H1 (cell line): ENCODE data around the gene IRF2BP1. TPM values are rescaled to one million over a fixed set of nuclear protein-coding genes. Genes with fewer than 3 reads are reported as not detected.
A peak's percentile ranks its signal among the peaks of the same experiment; 100 is the strongest.

Experiments used
- ATF3 ChIP-seq: IDR thresholded peaks from 2 replicates; pipeline ENCODE4 v1.6.1; 2011; ENCODE audit warnings: low read depth, mild to moderate bottlenecking, low read length; ENCODE audit not compliant: insufficient read depth
- BACH1 ChIP-seq: IDR thresholded peaks from 2 replicates; pipeline ENCODE4 v1.6.1; 2012; ENCODE audit warnings: low read length, improper control_type of control experiment
- BRCA1 ChIP-seq: IDR thresholded peaks from 2 replicates; pipeline ENCODE4 v1.6.1; 2012; ENCODE audit warnings: low read depth, low read length, improper control_type of control experiment
- CBX5 ChIP-seq: fragments of 300-800, 300-1000 bp; sonication (generic); IDR thresholded peaks from 2 replicates; pipeline ENCODE4 v1.7.1; 2016; ENCODE audit warnings: antibody characterized with exemption, low read length, low read depth
- GABPA ChIP-seq: IDR thresholded peaks from 2 replicates; pipeline ENCODE4 v1.6.1; 2011; ENCODE audit warnings: mild to moderate bottlenecking, low read length, moderate library complexity, borderline replicate concordance; ENCODE audit not compliant: insufficient read depth
- HDAC2 ChIP-seq, 2 experiments: fragments of 300-600 bp in 1 of 2; sonication (generic) in 1 of 2; IDR thresholded peaks; 2 replicates each; pipeline ENCODE4 v1.6.1; 2011 to 2012; ENCODE audit warnings: low read depth in 2 of 2, low read length in 2 of 2, mild to moderate bottlenecking in 2 of 2, moderate library complexity in 2 of 2, borderline replicate concordance in 1 of 2, inconsistent platforms in 1 of 2
- JUN ChIP-seq: IDR thresholded peaks from 2 replicates; pipeline ENCODE4 v1.6.1; 2011; ENCODE audit warnings: low read depth, mild to moderate bottlenecking, improper control_type of control experiment, low read length
- KDM1A ChIP-seq: fragments of 200-600, 300-600 bp; sonication (generic); IDR thresholded peaks from 2 replicates; pipeline ENCODE4 v1.7.1; 2016; ENCODE audit warnings: mild to moderate bottlenecking, low read length, borderline replicate concordance
- KDM4A ChIP-seq: IDR thresholded peaks from one replicate; pipeline ENCODE4 v1.7.1; 2012; ENCODE audit warnings: low read depth, mild to moderate bottlenecking, moderate library complexity, low read length, inconsistent platforms; ENCODE audit not compliant: severe bottlenecking
- KDM5A ChIP-seq: fragments of 200-600 bp; IDR thresholded peaks from 2 replicates; pipeline ENCODE4 v1.7.1; 2012; ENCODE audit warnings: mild to moderate bottlenecking, low read length, inconsistent platforms, mixed read lengths
- MAX ChIP-seq: IDR thresholded peaks from 2 replicates; pipeline ENCODE4 v1.6.1; 2012; ENCODE audit warnings: inconsistent platforms
- NRF1 ChIP-seq: IDR thresholded peaks from 2 replicates; pipeline ENCODE4 v1.6.1; 2011; ENCODE audit warnings: mild to moderate bottlenecking, low read depth, low read length, improper control_type of control experiment
- RBBP5 ChIP-seq: IDR thresholded peaks from 2 replicates; pipeline ENCODE4 v1.7.1; 2012; ENCODE audit warnings: low read depth, mild to moderate bottlenecking, inconsistent platforms, low read length, moderate library complexity, borderline replicate concordance
- RXRA ChIP-seq: IDR thresholded peaks from 2 replicates; pipeline ENCODE4 v1.6.1; 2011; ENCODE audit warnings: low read depth, mild to moderate bottlenecking, low read length, moderate library complexity; ENCODE audit not compliant: insufficient read depth
- SIN3A ChIP-seq, 2 experiments: IDR thresholded peaks in 1 of 2; conservative IDR thresholded peaks in 1 of 2; 2 replicates each; pipeline ENCODE4 v1.6.1; 2011 to 2012; ENCODE audit warnings: low read length in 2 of 2, improper control_type of control experiment in 1 of 2, low read depth in 1 of 2, mild to moderate bottlenecking in 1 of 2
- SIRT6 ChIP-seq: IDR thresholded peaks from one replicate; pipeline ENCODE4 v1.7.1; 2012; ENCODE audit warnings: low read length, inconsistent platforms
- SP1 ChIP-seq: IDR thresholded peaks from 2 replicates; pipeline ENCODE4 v1.6.1; 2011; ENCODE audit warnings: low read depth, low read length
- SP2 ChIP-seq: IDR thresholded peaks from 2 replicates; pipeline ENCODE4 v1.6.1; 2012; ENCODE audit warnings: mild to moderate bottlenecking, low read length, inconsistent platforms
- TAF7 ChIP-seq: optimal IDR thresholded peaks from 2 replicates; pipeline ENCODE3; 2011; ENCODE audit warnings: low read depth, mild to moderate bottlenecking, inconsistent platforms, low read length, moderate library complexity, borderline replicate concordance
- TCF12 ChIP-seq: IDR thresholded peaks from 2 replicates; pipeline ENCODE4 v1.6.1; 2011; ENCODE audit warnings: low read depth, mild to moderate bottlenecking, low read length
- TEAD4 ChIP-seq: IDR thresholded peaks from 2 replicates; pipeline ENCODE4 v1.6.1; 2012; ENCODE audit warnings: low read depth, low read length, inconsistent platforms, mixed read lengths
- polyA plus RNA-seq, 7 experiments: library from polyadenylated mRNA; depleted of rRNA in 3 of 7; stranded (reverse) in 5 of 7; unstranded in 2 of 7; fragments of >200 nt in 5 of 7; fragments of 200-250 nt in 2 of 7; gene quantifications; 1 replicate in 5 of 7; 2 replicates in 1 of 7; 4 replicates in 1 of 7; pipeline versions ENCODE4 v1.2.1 to v1.2.3, GENCODE V29; 2011 to 2013; ENCODE audit warnings: missing spikeins in 2 of 7, mixed read lengths in 2 of 7
- total RNA-seq: library from RNA; stranded (reverse); fragmentation: NEBNext Ultra II Directional; extraction: Animal tissue kit (Norgen Biotek cat#: 25700); gene quantifications from 2 replicates; pipeline ENCODE4 v1.2.1, GENCODE V29; 2021
- TF ChIP-seq, protein P1 (sequence below): IDR thresholded peaks from 2 replicates; pipeline ENCODE4 v1.6.1; 2011; ENCODE audit warnings: low read length, improper control_type of control experiment

IRF2BP1 gene
- total and polyA plus RNA-seq, 2 of the 8 experiments (the other 6 are each of a cell fraction or from before 2014, with no cell fraction given) = 12.1 to 24.4 TPM

GRCh38 chr19:45886427-45887199, 672 bp upstream of the IRF2BP1 start (continued):
- TF ChIP-seq KDM5A = no peak
- TF ChIP-seq ATF3 = no peak
- TF ChIP-seq SP2 = no peak
- no peak for TF ChIP-seq SIRT6
- no peak for TF ChIP-seq TEAD4
- 0 out of 2 replicates have a peak, but pooled peaks have one; percentile 40 for TF ChIP-seq MAX
- TF ChIP-seq BACH1 = no peak
- TF ChIP-seq NRF1 = no peak
- no peak for TF ChIP-seq KDM4A
- TF ChIP-seq HDAC2 (IDR thresholded peaks at IDR 0.05; ENCODE audit: borderline replicate concordance in 1 of 2, low read depth in 2 of 2, low read length in 2 of 2) = peak in 1 of 2 experiments; percentile 70; a peak in 1 of 4 replicates
- TF ChIP-seq SP1 = 0 out of 2 replicates have a peak, but pooled peaks have one; percentile 37
- TF ChIP-seq, protein P1, sequence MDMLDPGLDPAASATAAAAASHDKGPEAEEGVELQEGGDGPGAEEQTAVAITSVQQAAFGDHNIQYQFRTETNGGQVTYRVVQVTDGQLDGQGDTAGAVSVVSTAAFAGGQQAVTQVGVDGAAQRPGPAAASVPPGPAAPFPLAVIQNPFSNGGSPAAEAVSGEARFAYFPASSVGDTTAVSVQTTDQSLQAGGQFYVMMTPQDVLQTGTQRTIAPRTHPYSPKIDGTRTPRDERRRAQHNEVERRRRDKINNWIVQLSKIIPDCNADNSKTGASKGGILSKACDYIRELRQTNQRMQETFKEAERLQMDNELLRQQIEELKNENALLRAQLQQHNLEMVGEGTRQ = 0 out of 2 replicates have a peak, but pooled peaks have one; percentile 2
- no peak for TF ChIP-seq BRCA1
- no peak for TF ChIP-seq RXRA
- TF ChIP-seq TAF7 = peak; percentile 13
- TF ChIP-seq JUN = no peak
- no peak for TF ChIP-seq TCF12
- peak; percentile 84; the same call in 1 of the 2 replicates for TF ChIP-seq GABPA
- peak; percentile 98 for TF ChIP-seq KDM1A
- peak; percentile 1 to 30; a peak in 1 of 4 replicates for TF ChIP-seq SIN3A (conservative IDR thresholded peaks at IDR 0.05 in 1 of 2, IDR thresholded peaks at IDR 0.05 in 1 of 2; ENCODE audit: low read depth in 1 of 2, low read length in 2 of 2)
- TF ChIP-seq RBBP5 = peak; percentile 48; the same call in 1 of the 2 replicates
- TF ChIP-seq CBX5 = no peak
